GM20000 (cell line): ENCODE measurements around the gene CILP2.

Source experiments
- DNase-seq: peaks from one replicate; pipeline ENCODE4 v3.0.0; 2012; ENCODE audit warnings: low spot score
- TF ChIP-seq, protein P1 (sequence below): IDR thresholded peaks from 2 replicates; pipeline ENCODE4 v1.5.1; 2012; ENCODE audit warnings: mild to moderate bottlenecking, control low read depth; ENCODE audit errors: extremely low read depth, missing control alignments

Gene CILP2

DNA sequence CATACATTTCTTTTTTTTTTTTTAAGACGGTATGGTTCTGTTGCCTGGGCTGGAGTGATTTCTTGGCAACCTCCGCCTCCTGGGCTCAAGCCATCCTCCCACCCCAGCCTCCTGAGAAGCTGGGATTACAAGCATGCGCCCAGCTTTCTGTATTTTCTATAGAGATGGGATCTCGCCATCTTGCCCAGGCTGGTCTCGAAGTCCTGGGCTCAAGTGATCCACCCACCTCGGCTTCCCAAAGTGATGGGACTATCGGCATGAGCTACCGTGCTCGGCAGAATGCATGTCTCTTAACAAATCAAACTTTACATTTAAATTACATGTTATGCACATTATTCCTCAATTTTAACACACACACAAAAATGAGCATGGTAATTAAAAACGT, 20.8 kb upstream of the CILP2 start:
- DNase-seq, result no peak
- TF ChIP-seq, protein P1, sequence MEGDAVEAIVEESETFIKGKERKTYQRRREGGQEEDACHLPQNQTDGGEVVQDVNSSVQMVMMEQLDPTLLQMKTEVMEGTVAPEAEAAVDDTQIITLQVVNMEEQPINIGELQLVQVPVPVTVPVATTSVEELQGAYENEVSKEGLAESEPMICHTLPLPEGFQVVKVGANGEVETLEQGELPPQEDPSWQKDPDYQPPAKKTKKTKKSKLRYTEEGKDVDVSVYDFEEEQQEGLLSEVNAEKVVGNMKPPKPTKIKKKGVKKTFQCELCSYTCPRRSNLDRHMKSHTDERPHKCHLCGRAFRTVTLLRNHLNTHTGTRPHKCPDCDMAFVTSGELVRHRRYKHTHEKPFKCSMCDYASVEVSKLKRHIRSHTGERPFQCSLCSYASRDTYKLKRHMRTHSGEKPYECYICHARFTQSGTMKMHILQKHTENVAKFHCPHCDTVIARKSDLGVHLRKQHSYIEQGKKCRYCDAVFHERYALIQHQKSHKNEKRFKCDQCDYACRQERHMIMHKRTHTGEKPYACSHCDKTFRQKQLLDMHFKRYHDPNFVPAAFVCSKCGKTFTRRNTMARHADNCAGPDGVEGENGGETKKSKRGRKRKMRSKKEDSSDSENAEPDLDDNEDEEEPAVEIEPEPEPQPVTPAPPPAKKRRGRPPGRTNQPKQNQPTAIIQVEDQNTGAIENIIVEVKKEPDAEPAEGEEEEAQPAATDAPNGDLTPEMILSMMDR, result no peak

- TF ChIP-seq, protein P1, result no peak
- DNase-seq, result no peak
Observed at GRCh38 chr19:19520989-19521388, 17.1 kb upstream of the CILP2 start.

- DNase-seq, result no peak
- TF ChIP-seq, protein P1, result no peak
Observed at GRCh38 chr19:19523177-19523576, 14.9 kb upstream of the CILP2 start.

DNA sequence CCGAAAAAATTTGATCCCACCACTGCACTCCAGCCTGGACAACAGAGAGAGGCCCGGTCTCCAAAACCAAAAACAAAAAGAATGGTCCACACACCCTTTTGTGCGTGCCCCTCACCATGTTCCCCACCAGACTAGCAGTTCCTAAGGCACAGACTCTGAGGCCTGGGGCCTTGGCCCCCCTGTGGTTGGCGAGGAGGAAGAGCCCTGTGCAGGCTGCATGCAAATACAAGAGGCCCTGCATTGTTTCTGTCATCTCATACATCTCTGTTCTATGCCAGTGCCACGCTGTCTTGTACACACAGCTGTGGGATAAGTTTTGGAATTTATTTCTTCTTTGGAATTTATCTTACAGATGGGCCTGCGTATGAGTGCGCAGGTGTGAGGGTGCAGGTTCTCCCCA, 14.0 kb upstream of the CILP2 start:
- DNase-seq, result no peak
- TF ChIP-seq, protein P1, result no peak

- no peak for DNase-seq
- TF ChIP-seq, protein P1, result no peak
Observed at GRCh38 chr19:19525611-19526380, 12.3 kb upstream of the CILP2 start.

DNA sequence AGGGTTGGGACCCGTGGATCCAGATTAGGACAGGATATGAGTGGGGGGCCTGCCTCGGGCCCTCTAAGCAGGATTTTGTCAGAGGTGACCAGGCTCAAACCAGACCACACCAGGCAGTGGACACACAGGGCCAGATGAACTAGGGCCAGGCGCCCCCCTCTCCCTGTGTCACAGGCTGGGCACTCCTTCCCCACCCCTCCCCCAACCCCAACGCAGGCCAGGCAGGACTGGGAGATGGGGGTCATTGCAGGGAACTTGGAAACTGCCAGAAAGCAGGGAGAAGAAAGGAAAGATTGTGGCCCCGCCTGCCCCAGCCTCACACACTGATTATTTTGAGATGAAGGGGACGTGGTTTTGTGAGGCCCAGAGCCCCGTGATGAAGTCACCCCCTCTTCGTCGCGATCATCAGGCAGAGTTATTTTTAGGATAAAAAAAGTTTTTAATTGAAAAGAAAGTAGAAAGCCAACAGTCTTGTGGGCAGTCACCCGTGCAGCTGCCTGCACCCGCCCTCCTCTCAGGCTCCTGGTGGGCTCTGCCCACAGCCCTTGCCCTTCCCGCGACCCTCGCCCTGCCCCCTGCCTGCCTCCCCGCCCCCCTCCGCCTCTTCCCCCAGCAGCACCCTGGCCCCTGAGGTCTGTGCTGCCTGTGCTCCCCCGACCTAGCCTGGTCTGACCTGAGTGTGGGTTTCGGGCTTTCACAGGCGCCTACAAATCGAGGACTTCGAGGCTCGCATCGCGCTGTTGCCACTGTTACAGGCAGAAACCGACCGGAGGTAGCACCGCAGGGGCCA, 11.3 kb upstream of the CILP2 start:
- TF ChIP-seq, protein P1, result no peak
- peak; percentile 76 for DNase-seq

DNA sequence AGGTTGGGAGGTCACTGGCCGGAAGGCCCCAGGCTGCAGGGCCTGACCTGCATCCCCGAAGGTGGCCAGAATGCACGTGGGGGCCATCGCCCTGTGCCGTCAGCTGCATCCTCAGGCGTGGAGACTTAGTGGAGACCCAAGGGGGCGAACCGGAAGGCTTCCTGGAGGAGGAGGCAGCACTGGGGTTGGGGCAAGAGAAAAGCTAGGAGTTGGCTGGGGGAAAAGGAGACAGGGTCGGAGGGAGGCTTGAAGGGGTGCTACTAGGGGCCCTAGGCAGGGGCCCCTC, 10.8 kb upstream of the CILP2 start:
- no peak for DNase-seq
- TF ChIP-seq, protein P1, result no peak
